ENCODE measurements around the gene PMEPA1. TPM values are rescaled to one million over a fixed set of nuclear protein-coding genes. Genes with fewer than 3 reads are reported as not detected.

PMEPA1 gene
- polyA plus RNA-seq, 4 donors, result 20.3 to 23.7 (median 22.0) TPM

- no peak for DNase-seq (ENCODE audit: low read depth in 4 of 4, low spot score in 3 of 4)
These were observed 93.5 kb downstream of the PMEPA1 start for GRCh38 chr20:57616143-57616951.

GRCh38 chr20:57615445-57615811, 94.4 kb downstream of the PMEPA1 start:
- DNase-seq (ENCODE audit: low read depth in 4 of 4, low spot score in 3 of 4), result no peak

DNA sequence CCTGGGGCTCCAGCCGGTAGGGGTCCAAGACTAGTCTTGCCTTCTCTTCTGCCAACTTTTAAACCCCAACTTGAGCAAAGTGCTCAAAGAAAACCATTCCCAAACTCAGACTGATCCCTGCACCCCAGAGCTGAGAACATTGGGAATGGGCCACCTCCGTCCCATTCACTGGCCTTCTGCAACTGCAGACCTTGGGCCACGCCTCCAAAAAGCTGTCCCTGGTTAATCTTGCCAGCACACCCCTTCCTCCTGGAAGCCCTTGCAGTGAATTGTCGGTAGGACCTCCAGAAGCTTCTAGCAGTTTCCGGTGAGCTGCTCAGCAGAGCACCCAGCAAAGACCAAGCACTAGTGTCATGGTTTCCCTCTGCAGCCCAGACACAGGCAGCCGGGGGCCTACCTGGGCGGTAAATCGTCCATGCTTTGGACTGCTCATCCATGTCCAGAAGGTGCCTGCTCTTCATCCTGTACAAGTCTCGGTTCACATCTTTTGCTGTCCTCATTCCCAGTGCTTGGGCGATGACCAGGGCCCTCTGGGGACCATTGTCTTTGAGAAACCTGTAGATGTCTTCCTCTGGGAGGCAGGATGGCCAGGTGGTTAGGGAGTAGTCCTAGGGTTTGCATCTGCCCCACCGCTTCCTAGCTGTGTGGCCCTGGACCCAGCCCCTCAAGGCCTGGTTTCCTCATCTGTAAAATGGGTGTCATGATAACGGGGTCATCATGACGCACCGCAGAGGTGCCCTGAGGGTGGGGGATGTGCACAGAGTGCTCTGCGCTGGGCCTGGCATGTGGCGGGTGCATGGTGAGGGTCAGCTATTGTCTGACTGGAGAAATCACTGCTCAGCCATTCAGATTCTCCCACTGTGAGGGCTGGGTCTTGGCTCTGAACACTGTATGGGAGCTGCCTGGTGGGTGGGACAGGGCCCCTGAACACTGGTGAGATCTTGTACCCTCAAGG, 95.0 kb downstream of the PMEPA1 start:
- no peak for DNase-seq (ENCODE audit: low read depth in 4 of 4, low spot score in 3 of 4)

DNA sequence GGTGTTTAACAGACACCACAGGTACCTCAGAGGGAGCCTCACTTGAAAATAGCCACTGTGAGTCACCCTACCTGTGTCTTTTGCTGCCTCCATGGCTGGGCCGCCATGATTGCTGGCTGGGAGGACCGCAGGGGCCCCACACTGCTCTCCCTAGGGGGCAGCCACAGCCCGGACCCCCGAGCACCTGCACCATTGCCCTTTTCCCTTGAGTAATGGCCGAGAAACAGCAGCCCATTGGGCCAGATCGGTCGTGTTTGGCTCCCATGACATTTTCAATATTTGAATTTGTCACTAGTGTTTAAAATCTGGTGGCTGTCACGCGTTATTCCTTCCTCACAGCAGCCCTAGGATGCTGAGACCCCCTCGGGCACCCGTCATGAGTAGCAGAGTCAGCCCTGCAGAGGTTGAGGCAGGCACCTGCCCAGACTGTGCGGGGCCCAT, 96.3 kb downstream of the PMEPA1 start:
- DNase-seq (ENCODE audit: low read depth in 4 of 4, low spot score in 3 of 4), result no peak

DNA sequence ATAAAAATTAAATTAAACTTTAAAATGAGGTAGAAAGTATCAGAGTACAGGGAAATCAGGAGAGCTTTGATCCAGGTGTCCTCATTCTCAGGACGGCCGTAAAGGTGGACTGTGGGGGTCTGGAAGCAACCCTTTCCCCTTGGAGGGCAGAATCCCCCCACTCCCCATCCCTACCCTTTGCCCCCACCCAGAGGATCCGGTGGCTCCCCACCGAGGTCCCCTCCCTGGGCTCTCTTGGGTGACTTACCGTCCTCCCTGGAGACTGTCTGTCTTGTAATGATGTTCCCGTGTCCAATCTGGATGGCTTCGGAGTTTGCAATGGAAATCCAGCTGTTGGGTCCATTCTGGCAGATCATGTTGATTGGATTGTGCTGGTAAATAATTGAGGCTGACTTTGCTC, 96.9 kb downstream of the PMEPA1 start:
- no peak for DNase-seq (ENCODE audit: low read depth in 4 of 4, low spot score in 3 of 4)

DNA sequence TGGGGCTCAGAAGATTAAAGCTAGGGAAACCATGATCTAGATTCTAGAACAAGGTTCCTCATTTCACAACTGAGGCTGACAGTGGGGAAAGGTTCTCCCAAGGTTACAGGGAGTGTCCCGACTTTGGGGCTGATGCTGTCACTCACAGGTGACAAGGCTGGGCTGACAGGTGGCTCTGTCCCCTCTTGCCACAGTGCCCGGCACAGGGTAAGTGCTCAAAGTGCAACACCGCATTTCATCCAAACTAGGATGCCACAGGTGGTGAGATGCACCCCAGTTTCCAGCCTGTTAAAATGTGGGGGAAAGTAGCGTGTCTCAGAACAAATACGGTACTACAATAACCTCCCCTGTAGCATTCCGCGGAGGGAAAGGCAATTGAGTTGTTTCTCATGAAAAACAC, 97.4 kb downstream of the PMEPA1 start:
- DNase-seq (ENCODE audit: low read depth in 4 of 4, low spot score in 3 of 4), result no peak

DNA sequence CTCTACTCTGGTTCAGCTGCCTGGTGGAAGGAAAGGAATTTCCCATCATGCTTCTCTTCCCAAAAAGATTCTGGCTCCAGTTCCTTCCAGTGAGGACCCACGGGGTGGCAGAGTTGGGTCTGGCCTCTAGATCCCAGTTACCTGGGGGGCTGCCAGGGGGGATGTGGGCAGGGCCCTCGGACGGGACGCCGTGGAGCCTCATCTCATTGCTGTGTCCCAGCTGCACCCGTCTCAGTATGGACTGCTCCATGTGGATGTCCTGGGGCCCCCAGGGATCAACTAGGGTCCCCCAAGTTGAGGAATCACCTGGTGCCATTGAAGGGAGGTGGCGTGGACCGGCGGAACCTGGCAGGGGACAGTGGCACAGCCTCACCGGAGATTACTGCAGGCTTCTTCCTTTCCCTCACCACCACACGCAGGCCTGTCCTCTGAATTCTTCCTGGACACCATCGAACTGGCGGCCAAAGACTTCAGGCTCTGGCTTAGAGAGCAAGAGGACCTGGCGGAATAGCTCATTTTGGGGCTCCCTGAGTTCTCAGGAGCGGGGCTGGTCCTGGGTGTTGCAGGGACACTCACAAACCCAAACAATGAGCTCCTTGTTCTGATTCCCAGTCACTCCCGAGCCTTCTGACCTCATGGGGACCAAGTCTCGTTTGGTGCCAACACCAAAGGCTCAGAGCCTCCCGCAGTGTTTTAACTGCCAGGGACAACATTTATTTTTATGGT, 98.1 kb downstream of the PMEPA1 start:
- DNase-seq (ENCODE audit: low read depth in 4 of 4, low spot score in 3 of 4), result no peak

GRCh38 chr20:57610261-57610952, 99.4 kb downstream of the PMEPA1 start:
- DNase-seq (ENCODE audit: low read depth in 4 of 4, low spot score in 3 of 4), result no peak

- DNase-seq (ENCODE audit: low read depth in 4 of 4, low spot score in 3 of 4), result no peak
These were observed 100.0 kb downstream of the PMEPA1 start for GRCh38 chr20:57609842-57610167.

DNA sequence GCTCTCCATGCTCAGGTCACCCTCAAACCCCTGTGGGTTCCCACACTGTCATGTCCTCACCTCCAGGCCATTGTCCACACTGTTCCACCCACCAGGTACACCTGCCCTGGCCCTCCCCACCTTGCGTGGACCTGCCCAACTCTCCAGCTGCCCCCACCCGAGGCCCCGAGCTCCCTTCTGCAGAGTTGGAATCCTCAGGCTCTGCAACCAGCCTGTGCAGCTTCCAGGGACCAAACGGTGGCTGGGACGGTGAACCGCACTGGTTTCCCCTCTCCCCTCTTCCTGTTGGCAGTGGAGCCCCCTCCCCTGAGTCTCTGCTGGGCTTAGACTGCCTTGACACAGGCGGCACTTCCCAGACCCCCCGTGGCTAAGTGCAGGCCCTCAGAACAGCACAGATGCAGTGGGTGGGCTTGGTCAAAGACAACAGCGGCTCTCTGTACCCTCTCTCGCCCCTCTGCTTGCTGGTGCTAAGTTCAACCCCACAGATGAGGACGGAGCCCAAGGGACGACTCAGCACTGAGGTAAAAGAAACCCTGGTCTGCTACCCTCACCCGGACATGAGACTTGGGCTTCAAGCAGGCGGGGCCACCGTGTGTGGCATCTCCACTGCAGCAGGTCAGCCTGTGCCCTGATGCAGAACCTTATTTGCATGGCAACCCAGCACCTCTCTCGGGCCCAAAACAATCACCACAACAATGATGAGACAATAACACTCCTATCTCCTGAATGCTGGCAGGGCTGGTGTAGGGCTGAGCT, 100.6 kb downstream of the PMEPA1 start:
- DNase-seq (ENCODE audit: low read depth in 4 of 4, low spot score in 3 of 4), result no peak

- no peak for DNase-seq (ENCODE audit: low read depth in 4 of 4, low spot score in 3 of 4)
These were observed 101.3 kb downstream of the PMEPA1 start for GRCh38 chr20:57608516-57608915.

GRCh38 chr20:57605878-57606277, 103.9 kb downstream of the PMEPA1 start:
- DNase-seq (ENCODE audit: low read depth in 4 of 4, low spot score in 3 of 4), result no peak

- no peak for DNase-seq (ENCODE audit: low read depth in 4 of 4, low spot score in 3 of 4)
These were observed 104.8 kb downstream of the PMEPA1 start for GRCh38 chr20:57605045-57605444.

DNA sequence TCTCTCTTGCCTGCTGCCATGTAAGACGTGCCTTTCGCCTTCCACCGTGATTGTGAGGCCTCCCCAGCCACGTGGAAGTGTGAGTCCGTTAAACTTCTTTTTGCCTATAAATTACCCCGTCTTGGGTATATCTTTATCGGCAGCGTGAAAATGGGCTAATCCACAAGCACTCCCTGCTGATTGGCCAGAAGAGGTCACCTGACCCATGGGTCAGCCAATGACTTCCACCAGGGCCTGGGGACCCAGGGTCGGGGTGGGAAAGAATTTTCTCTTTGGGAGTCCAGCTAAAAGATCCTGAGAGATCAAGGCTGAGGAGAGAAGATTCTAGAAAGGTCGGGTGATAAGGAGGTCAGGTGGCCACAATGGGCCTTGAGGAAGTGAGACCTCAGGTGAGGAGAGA, 106.7 kb downstream of the PMEPA1 start:
- DNase-seq (ENCODE audit: low read depth in 4 of 4, low spot score in 3 of 4), result no peak

GRCh38 chr20:57601737-57602136, 108.1 kb downstream of the PMEPA1 start:
- DNase-seq (ENCODE audit: low read depth in 4 of 4, low spot score in 3 of 4), result no peak

- DNase-seq (ENCODE audit: low read depth in 4 of 4, low spot score in 3 of 4), result no peak
These were observed 108.6 kb downstream of the PMEPA1 start for GRCh38 chr20:57601211-57601570.

GRCh38 chr20:57600320-57601210, 109.2 kb downstream of the PMEPA1 start:
- no peak for DNase-seq (ENCODE audit: low read depth in 4 of 4, low spot score in 3 of 4)

GRCh38 chr20:57598491-57598890, 111.3 kb downstream of the PMEPA1 start:
- DNase-seq (ENCODE audit: low read depth in 4 of 4, low spot score in 3 of 4), result no peak

Measured in right renal pelvis (tissue), 4 donors.